Mammary epithelial cell (primary cell): ENCODE measurements around the gene CCSER2.

Source experiments
- EZH2 ChIP-seq: IDR thresholded peaks from 2 replicates; pipeline ENCODE4 v1.6.1; 2012; ENCODE audit warnings: low read length, inconsistent platforms, borderline replicate concordance
- TF ChIP-seq, protein P1 (sequence below), 2 donors: IDR thresholded peaks in 1 of 2; conservative IDR thresholded peaks in 1 of 2; 2 replicates each; pipeline ENCODE4 v1.5.1; 2011 to 2012; ENCODE audit warnings: inconsistent platforms in 2 of 2, low read length in 2 of 2, mild to moderate bottlenecking in 2 of 2, control low read depth in 1 of 2, low read depth in 1 of 2; ENCODE audit not compliant: insufficient read depth in 1 of 2; ENCODE audit errors: extremely low read depth in 1 of 2

DNA sequence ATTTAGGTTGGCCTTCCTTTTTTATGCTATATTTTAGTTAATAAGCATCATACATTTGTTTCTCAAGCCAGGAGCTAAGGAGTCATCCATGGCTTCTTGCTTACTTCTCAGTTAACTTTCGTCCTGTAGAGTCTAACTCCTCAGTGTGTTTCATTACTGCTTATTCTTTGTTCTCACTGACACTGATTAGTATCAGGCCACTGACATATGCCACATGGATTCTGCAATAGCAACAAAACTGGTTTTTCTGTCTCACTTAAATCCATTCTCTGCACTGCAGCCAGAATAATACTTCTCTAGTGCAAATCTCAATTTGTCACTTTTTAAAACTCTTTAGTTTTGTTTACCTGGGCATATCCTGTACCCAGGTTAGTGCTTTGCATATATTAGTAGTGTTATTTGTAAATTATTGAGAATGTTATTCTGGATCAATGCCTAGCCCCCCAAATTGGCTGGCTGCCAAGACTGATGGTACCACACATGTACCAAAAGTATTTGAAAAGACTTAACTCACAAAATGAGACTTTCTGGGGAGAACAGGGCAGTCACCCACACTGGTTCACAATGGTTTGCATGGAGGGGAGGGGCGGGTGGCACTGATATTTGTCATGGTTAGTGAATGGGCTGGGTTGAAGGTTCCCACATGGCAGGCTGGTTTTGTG, 79.1 kb downstream of the CCSER2 start:
- TF ChIP-seq, protein P1, sequence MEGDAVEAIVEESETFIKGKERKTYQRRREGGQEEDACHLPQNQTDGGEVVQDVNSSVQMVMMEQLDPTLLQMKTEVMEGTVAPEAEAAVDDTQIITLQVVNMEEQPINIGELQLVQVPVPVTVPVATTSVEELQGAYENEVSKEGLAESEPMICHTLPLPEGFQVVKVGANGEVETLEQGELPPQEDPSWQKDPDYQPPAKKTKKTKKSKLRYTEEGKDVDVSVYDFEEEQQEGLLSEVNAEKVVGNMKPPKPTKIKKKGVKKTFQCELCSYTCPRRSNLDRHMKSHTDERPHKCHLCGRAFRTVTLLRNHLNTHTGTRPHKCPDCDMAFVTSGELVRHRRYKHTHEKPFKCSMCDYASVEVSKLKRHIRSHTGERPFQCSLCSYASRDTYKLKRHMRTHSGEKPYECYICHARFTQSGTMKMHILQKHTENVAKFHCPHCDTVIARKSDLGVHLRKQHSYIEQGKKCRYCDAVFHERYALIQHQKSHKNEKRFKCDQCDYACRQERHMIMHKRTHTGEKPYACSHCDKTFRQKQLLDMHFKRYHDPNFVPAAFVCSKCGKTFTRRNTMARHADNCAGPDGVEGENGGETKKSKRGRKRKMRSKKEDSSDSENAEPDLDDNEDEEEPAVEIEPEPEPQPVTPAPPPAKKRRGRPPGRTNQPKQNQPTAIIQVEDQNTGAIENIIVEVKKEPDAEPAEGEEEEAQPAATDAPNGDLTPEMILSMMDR (conservative IDR thresholded peaks at IDR 0.05 in 1 of 2, IDR thresholded peaks at IDR 0.05 in 1 of 2; ENCODE audit: extremely low read depth in 1 of 2, insufficient read depth in 1 of 2, low read depth in 1 of 2, low read length in 2 of 2) = no peak
- TF ChIP-seq EZH2 = no peak
